CD4-positive, alpha-beta T cell treated with Interleukin-21 for 1 hour (primary cell): ENCODE data around the gene CSF1.
"Not testable (repeated sequence)": the region's sequence is repeated elsewhere in the genome, so short reads cannot be mapped to it uniquely, and the experiment has no call there.

Experiments
- DNase-seq: peaks from one replicate; pipeline ENCODE4 v3.0.0-alpha.2; 2020

Gene CSF1

DNA sequence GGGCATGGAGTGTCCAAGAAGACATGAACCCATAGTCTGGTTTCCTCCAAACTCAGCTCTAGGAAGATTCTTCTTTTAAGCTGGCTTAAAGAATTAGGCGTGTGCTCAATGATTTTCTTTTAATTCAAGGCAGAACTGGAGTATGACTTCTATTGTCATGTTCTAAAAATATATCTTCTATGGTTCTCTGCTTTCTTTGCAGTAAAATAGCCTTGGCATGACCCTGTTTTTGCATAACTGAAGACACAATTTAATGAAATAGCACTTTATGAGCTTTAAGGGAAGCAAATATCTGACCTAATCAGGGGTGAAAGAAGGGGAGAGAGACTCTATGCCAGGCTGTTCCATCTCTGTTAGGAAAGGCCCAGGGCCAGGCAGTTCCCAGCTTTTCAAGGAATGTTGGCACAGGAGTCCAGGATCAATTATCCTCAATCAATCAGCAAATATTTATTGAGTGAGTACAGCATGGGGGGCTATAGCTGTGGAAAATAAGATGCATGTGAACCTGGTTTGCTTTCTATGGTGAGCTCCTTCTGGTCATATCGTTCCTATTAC lies 7.2 kb upstream of the CSF1 start:
- DNase-seq: no peak

DNA sequence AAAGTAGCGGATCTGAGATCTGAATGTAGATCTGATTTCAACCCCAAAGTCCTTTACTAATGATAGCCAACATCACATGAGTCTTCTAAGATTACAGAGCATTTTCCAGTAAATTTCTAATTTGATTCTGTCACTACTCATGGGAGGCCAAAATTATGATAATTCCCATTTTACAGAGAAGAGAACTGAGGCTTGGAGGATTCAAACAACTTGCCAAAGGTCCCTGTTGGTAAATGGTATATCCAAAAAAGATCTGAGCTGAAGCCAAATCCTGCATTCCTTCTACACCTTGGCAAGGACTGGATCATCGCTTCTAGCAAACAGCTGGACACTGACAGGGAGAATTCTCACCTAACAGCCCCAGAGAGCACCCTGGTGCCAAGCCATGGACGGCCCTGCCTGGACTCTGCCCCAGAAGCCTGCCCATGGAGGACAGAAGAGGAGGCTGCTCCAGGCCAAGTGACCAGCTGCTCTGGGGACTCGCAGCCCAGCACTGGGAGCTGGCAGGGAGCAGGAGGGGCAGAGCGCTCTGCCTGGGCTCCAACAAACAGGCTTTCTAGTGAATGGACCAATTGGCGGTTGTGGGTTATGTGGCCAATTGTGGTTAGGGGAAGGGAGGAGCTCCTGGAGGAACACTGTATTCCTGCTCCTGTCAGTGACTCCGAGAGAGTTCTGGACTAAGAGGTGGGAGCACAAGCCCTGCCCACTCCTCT lies 6.4 kb upstream of the CSF1 start:
- no peak for DNase-seq

DNA sequence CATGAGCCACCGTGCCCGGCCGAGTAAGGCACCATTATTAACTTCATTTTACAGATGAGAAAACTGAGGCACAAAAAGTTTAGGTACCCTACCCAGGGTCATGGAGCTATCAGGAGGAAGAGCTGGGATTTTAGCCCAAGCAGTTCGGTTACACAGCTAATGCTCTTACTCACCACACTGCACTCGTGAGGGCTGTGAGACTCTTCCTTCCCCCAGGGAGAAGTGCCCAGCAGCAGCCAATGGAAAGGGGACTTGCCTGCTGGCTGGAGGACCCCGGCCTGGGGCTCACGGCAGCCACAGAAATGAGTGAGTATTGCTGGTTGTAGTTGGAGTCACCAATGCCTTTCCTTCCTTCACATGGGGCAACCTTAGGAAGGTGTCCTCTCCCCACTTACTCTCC lies 5.2 kb upstream of the CSF1 start:
- DNase-seq: no peak

DNA sequence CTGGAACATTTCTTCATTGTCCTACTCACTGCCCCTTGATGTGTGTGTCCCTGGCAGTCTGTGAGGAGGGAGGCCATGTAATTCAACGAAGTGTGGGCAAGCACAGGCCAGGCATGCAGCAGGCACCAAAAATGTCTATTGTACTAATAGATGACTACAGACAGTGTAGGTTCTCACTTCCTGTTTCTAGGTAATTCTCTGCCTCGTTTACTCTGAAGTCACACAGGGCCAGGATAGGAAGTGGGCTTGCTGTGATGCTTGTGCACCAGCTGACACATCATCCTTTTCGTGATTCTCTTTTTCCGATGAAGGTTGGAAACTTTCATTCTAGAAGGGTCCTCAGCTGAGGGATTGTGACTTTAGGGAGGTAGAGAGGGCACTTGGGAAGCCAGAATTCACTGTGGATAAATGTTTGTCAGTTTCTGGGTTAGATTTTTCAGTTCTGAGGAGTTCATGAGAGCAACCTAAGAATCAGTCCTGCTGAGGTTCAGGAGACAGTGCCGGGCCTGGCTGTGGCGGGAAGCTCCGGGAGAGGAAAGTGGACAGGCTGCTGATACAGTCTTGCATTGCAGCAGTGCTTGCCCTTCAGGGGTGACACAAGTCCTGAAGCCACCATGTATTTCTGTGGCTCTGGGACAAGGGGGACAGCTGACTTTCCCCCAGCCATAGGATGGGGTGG lies 4.3 kb upstream of the CSF1 start:
- peak; percentile 77 for DNase-seq

DNA sequence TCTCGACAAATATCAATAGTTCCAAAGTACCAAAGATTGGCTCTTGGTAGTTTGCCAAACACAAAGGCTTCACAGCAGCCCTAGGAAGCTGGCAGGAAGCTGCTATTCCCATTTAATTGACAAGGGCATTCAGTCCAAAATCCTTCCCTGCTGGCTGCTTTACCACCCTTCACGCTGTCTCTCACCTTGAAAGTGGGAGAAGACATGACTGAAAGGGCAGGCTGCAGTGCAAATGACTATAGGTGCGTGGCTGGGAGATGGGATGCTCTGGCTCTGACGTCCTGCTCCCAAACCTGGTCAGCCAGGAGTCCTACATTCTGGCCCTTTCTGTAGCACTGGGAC lies 3.8 kb upstream of the CSF1 start:
- no peak for DNase-seq

DNA sequence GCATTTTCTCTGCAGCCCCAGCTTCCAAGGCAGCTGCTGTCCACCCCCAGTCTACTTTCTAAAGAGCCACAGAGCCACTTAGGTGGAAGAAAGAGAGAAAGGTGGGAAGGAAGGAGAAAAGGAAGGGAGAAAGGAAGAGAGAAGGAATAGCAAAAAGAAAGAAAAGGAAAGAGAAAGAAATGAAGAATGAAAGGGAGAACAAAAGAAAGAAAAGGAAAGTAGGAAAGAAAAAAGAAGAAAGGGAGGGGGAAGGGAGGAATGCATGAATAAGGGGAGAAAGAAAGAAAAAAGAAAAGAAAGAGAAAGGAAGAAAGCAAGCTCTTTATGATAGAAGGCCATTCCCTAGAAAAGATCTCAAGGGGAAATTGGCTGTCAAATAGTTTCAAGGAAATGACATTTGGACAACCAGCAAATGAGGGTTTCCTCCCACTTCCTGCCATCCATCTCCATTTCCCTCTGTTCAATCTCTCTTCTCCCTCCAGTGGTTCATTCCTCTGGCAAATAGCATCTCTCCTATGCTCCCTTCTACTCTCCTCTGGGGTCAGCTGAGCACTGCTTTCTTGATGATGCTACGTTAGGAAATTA lies 3.4 kb upstream of the CSF1 start:
- no peak for DNase-seq

DNA sequence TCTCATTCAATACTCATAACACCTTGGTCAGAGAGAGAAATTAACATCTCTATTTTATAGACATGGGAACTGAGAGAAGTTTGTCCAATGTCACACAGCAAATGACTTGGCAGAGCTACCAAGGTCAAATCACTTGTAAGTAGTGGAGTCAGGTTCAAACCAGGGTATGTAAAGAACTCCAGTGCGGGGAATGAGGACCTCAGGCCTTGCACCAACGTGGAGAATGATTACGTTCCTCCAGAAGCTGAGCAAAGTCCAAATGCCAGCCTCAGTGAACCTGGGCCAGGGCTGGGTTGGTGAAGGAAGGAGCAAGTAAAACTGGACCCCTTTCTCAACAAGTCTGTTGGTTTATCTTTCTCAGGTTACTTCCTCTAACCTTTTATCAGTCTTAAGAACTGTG lies 1.8 kb upstream of the CSF1 start:
- no peak for DNase-seq

DNA sequence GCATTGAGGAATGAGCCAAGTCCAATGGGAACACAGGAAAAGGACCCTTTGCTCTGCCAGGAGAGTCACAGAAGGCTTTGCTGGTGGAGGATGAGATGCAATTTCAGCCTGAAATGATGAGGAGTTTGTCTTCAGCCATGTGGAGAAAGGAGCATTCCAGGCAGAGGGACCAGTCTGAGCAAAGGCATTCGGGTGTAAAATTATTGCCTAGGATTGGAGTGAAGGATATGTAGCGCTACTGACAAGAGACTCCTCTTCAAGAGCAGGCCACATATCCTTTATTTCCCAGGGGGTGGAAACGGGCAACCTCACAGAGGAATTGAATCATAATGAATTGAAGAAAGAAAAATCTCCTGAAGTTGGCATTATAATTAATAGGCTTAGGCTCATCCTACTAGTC lies 1.1 kb upstream of the CSF1 start:
- DNase-seq: no peak

DNA sequence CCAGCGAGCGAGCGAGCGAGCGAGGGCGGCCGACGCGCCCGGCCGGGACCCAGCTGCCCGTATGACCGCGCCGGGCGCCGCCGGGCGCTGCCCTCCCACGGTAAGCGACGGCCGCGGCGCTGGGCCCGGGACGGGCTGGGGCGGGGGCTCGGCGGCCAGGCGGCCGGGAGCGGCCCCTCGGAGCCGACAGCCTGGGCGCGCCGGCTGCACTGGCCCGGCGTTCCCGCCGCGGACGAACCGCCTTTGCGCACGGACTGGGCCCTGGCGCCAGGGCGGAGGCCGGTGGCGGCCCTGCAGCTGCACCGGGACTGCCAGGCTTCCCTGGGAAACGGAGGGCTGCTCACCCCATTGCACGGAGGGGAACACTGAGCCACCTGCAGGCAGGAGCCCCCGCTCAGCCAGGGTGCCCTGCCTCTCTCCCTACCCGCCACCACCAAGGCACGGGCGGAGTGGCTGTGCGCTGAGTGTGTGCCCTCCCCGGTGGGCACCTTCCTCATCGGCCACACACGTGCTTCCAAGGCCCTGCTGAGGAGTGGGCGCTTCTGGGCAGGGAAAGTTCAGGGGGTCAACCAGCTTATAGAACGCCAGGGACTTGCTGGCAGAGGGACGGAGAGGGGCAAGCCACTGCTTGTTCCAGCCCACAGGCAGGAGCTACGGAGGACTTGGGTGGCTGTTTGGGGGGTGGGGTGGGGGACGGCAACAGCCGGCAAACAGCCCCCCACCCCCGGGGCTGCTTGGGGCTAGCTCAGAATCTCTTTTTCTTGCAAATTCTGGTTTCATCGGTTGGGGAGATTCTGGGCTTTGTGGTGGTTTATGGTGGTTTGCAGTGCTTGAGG lies 532 bp downstream of the CSF1 start:
- peak; percentile 19 for DNase-seq

DNA sequence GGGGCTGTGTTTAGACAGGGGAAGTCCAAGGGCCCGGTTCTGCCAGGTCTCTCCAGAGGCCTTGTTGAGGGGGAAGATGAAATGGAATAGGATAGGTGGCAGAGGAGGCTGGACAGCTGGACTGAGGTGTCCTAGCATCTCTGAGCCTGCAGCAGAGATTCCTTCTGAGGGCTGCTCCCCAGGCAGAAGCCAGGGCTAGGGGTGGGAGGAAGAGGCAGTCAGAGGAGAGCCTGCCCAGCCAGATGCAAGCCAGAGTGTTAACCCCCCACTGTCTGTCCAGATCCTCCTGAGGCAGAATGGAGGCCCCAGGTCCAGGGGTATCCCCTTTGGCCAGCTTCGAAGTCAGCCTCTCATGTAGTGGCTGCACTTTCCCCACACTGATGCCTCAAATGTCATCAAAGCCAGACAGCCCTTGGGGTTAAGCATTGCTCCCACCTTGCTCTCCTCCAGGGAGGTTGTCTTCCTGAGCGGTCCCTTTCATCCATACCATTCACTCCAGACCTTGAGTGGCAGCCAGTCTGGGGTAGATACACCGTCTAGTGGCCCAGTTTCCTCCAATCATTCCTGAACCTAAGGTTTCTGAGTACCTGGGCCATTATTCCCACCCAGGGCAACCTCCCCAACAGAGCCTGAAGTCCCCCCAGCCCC lies 1.7 kb downstream of the CSF1 start:
- no peak for DNase-seq

DNA sequence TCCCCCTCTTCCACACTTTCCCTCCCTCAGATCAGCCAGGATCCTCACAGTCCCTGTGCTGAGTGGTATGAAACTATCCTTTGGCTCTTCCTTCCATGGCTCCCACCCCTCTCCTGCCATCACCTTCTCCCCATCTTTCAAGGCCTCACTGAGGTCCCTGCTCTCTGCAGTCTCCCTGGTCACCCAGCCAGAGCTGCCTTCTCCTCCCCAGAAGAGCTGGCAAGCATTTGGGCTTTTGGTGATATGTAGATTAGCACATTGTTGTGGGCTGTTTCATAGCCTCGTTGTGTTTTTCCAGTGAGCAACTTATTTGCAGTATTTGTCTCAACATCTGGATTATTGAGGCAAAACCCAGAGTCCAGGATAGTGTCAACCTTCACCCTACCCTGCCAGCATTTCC lies 2.2 kb downstream of the CSF1 start:
- no peak for DNase-seq

DNA sequence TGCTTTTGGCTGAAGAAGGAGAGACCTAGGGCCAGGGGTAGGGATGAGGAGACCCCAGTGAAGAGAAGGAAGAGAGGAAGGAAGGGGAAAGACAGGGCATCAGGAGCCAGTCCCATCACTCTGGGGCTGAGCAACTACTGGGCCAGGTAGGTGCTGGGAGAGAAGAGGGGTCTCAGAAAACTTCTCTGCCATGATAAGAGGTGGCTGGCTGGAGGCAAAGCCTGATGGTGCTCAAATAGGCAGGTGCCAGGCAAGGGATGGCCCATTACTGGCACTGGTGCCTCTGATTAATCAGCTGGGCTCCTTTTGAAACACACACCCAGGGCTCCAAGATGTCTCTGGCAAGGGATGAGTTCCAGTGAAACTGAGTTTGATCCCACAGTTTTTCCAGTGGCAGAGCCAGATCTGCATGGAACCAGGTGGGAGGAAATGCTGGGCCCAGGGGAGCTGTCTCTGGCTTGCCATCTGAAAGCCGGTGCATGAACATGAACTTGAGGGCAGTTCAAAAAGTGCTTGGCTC lies 2.8 kb downstream of the CSF1 start:
- DNase-seq: no peak

DNA sequence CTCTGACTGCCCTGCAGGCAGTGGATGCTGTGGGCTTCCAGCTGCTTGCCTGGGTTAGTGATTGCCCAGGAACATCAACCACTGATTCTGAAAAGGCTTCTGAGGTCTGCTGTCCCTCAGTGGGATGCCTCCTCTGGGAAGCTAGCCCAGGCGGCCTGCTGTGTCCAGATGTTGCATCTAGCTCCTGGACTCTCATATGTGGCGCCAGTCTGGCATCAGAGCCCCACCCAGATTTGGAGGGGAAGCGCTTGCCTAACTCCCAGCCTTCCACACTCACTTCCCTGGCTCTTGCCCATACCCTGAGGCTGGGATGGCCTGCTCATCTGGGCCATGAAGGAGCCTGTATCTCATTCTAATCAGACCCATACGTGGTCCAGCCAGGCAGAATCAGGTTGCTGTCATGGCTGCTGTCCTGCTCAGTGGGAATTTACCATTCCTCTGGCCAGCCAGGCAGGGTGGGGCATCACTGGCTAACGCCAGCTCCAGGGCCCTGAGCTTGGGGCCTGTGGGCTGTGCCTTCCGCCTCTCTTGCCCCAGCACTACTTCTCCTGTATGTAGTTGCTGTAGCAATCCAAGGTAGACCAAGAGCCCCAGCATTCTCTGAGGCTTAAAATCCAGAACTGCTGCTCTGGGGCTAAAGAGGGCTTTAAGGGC lies 4.1 kb downstream of the CSF1 start:
- no peak for DNase-seq

DNA sequence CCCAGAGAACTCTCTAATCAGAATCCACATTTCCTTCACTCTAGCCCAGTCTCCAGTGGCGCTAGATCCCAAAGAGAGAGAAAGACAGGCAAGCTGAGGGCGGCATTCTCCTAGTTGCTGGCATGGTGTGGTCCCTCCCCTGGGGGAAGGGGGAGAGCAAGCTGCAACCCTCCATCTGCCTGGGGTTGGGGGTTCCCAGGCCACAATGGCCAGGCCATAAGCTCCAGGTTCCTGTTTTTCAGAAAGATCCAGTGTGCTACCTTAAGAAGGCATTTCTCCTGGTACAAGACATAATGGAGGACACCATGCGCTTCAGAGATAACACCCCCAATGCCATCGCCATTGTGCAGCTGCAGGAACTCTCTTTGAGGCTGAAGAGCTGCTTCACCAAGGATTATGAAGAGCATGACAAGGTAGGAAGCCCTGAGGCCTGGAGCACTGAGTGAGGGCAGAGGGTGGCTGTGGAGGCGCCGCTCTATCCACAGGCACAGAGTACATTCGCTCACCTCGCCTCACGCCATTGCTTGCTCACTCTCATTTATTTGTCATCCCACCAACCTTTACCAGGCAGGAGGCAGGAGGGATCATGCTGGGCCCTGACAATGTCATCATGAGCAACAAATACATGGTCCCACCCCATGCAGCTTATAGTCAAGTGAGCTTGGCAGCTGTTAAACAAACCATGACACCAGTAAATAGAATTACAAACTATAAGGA lies 6.6 kb downstream of the CSF1 start:
- no peak for DNase-seq

DNA sequence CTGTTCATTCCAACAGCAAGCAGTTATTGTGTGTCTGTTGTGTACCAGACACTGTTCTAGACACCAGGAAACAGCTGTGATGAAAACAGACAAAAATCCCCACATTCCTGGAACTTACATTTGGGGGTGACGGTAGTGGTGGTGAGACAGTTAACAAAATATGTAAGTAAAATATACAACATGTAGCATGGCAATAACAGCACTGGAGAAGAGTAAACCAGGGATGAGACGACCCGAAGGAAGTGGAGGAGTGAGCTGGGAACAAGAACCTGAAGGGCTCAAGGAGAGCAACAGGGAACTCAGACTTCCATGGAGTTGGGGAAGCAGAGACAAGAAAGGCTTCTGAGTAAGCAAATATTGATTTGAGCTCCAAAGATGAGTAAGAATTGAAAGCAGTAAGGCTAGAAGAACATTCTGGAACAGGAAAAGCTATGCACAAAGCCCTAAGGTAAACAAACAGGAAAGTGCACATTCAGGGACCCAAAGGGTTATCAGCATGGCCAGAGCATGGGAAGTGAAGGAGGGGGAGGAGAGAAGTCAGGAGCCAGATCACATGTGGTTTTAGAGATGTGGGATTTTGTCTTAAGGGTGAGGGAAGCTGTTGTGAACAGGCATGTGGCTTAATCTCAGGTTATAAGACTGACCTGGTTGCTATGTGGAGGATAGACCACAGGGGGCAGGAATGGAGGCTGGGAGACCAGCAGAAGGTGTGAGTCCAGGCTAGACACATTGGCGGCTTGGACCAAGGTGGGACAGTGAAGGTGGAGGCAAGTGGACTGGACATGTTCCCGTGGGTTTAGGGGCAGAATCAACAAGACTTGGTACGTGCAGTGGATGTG lies 7.3 kb downstream of the CSF1 start:
- DNase-seq: no peak

DNA sequence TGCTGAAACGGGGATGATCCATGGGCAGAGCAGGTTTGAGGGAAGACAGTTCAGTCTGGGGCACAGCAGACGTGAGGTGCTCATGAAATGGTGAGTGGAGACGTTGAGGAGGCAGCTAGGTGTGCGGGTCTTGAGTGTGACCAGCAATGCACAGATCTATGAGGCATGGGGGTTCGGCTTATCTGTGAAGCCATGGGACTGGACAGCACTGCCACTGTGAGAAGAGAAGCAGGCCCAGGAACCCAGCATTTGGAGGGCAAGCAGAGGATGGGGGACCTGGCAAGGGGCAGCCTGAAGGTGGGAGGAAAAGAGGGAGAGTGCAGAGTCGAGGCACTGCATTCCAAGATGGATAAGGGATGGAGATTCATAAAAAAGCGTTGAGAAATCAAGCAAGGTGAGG lies 8.0 kb downstream of the CSF1 start:
- no peak for DNase-seq

DNA sequence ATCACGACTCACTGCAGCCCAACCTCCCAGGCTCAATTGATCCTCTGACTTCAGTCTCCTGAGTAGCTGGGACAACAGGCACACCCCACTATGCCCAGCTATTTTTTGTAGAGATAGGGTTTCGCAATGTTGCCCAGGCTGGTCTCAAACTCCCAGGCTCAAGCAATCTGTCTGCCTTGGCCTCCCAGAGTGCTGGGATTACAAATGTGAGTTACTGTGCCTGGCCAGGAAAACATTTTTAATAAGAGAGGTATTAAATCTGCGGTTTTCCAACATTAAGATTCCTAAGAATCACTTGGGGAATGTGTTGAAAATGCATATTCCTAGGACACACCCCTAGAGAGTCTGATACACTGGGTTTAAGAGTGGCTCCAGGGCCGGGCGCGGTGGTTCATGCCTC lies 8.7 kb downstream of the CSF1 start:
- no peak for DNase-seq

DNA sequence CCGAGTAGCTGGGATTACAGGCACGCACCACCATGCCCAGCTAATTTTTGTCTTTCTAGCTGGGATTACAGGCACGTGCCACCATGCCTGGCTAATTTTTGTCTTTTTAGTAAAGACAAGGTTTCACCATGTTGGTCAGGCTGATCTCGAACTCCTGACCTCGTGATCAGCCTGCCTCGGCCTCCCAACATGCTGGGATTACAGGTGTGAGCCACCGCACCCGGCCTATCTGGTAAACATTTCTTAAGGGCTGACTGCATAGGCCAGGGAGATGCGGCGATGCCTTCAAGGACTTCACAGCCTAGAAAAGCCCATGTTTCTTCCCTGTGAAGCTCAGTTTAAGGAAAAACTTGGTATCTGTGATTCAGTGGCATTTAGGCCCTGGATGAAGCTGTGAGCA lies 9.7 kb downstream of the CSF1 start:
- DNase-seq: not testable (repeated sequence)

DNA sequence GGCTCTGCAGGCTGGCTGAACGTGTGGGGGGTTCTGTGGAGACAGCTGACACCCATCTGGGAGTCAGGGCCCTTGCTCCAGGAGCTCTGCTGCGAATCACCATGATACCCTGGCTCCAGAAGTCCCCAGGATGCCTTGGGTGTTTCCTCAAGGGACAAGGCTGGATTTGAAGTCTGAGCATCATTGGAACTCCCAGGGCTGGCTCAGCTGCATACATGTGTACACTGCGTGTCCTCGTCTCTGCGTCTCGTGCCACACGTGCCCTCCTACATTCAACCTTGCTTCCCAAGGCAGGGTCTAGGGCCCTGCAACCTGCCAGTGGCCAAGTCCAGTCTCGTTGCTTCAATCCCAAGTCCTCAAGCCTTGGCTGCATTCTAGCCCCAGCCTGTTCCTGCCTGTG lies 11.7 kb downstream of the CSF1 start:
- no peak for DNase-seq

DNA sequence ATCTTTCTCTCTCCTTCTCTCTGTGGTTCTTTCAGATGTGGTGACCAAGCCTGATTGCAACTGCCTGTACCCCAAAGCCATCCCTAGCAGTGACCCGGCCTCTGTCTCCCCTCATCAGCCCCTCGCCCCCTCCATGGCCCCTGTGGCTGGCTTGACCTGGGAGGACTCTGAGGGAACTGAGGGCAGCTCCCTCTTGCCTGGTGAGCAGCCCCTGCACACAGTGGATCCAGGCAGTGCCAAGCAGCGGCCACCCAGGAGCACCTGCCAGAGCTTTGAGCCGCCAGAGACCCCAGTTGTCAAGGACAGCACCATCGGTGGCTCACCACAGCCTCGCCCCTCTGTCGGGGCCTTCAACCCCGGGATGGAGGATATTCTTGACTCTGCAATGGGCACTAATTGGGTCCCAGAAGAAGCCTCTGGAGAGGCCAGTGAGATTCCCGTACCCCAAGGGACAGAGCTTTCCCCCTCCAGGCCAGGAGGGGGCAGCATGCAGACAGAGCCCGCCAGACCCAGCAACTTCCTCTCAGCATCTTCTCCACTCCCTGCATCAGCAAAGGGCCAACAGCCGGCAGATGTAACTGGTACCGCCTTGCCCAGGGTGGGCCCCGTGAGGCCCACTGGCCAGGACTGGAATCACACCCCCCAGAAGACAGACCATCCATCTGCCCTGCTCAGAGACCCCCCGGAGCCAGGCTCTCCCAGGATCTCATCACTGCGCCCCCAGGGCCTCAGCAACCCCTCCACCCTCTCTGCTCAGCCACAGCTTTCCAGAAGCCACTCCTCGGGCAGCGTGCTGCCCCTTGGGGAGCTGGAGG lies 12.7 kb downstream of the CSF1 start:
- DNase-seq: no peak
